HUES6 (cell line): Measurements from ENCODE around the gene PODNL1.

Experiments
- H3K27ac ChIP-seq: 2 replicates; pipeline ENCODE4 v1.7.0; 2013; ENCODE audit warnings: low read depth, mild to moderate bottlenecking, low read length, inconsistent platforms
- H3K27me3 ChIP-seq: 2 replicates; pipeline ENCODE4 v1.6.1; 2013; ENCODE audit warnings: low read length; ENCODE audit not compliant: control insufficient read depth, insufficient read depth
- H3K36me3 ChIP-seq: 2 replicates; pipeline ENCODE4 v1.6.1; 2013; ENCODE audit warnings: low read length; ENCODE audit not compliant: control insufficient read depth, insufficient read depth
- H3K4me1 ChIP-seq: 2 replicates; pipeline ENCODE4 v1.6.1; 2013; ENCODE audit warnings: low read length; ENCODE audit not compliant: control insufficient read depth, insufficient read depth
- H3K4me3 ChIP-seq: 2 replicates; pipeline ENCODE4 v1.5.1; 2013; ENCODE audit warnings: low read depth, low read length
- H3K9ac ChIP-seq: one replicate; pipeline ENCODE4 v1.6.1; 2013; ENCODE audit warnings: mild to moderate bottlenecking, low read length
- H3K9me3 ChIP-seq: 2 replicates; pipeline ENCODE4 v1.6.1; 2013; ENCODE audit warnings: low read depth, low read length; ENCODE audit not compliant: control insufficient read depth, insufficient read depth

Gene PODNL1

GRCh38 chr19:13938301-13939064, at the start of gene PODNL1:
PODNL1 (minus strand) TSS chr19:13938417; CDS start chr19:13938181, 236 bp downstream.
- Histone ChIP-seq H3K27ac (no peak within 1 kb of the TSS), H3K27me3 (peaks cover 3% of the 10 kb centered on the region; the same call in 1 of the 2 replicates), H3K4me1 (peaks cover 19% of the 10 kb centered on the region), H3K36me3 (no peaks in the 10 kb centered on the region), H3K9ac (no peak within 1 kb of the TSS), H3K9me3 (peaks cover 3% of the 10 kb centered on the region; the same call in 1 of the 2 replicates), H3K4me3 (peak within 1 kb of the TSS; percentile 14; the same call in 1 of the 2 replicates)

GRCh38 chr19:13987101-13987890, 49.1 kb upstream of the PODNL1 start:
- no peaks in the 10 kb centered on the region for H3K27me3 ChIP-seq
- no peaks in the 10 kb centered on the region for H3K9me3 ChIP-seq
- H3K4me1 ChIP-seq, result peaks cover 49% of the 10 kb centered on the region
- H3K4me3 ChIP-seq, result no peak overlapping the region
- peak overlapping the region; percentile 89 for H3K27ac ChIP-seq
- peaks cover 12% of the 10 kb centered on the region; the same call in 1 of the 2 replicates for H3K36me3 ChIP-seq
- peak overlapping the region; percentile 21 for H3K9ac ChIP-seq

- H3K27ac ChIP-seq, result peak overlapping the region; percentile 89
Observed at GRCh38 chr19:13986348-13986904, 48.2 kb upstream of the PODNL1 start.

GRCh38 chr19:13985771-13986347, 47.6 kb upstream of the PODNL1 start:
- Histone ChIP-seq H3K9ac (peak overlapping the region; percentile 74), H3K4me3 (peak overlapping the region; percentile 32), H3K27me3 (no peaks in the 10 kb centered on the region), H3K9me3 (no peaks in the 10 kb centered on the region), H3K27ac (peak overlapping the region; percentile 89), H3K4me1 (peaks cover 49% of the 10 kb centered on the region), H3K36me3 (peaks cover 5% of the 10 kb centered on the region; the same call in 1 of the 2 replicates)

More at GRCh38 chr19:13986348-13986904, 48.2 kb upstream of the PODNL1 start:
- no peaks in the 10 kb centered on the region for H3K27me3 ChIP-seq
- H3K9me3 ChIP-seq, result no peaks in the 10 kb centered on the region
- H3K36me3 ChIP-seq, result peaks cover 9% of the 10 kb centered on the region; the same call in 1 of the 2 replicates
- H3K4me1 ChIP-seq, result peaks cover 49% of the 10 kb centered on the region
- peak overlapping the region; percentile 32 for H3K4me3 ChIP-seq
- peak overlapping the region; percentile 74 for H3K9ac ChIP-seq

GRCh38 chr19:13984875-13985741, 46.9 kb upstream of the PODNL1 start:
- no peak overlapping the region for H3K4me3 ChIP-seq
- H3K27ac ChIP-seq, result peak overlapping the region; percentile 89
- peaks cover 49% of the 10 kb centered on the region for H3K4me1 ChIP-seq
- no peak overlapping the region for H3K9ac ChIP-seq
- H3K9me3 ChIP-seq, result no peaks in the 10 kb centered on the region
- no peaks in the 10 kb centered on the region for H3K27me3 ChIP-seq
- peaks cover 4% of the 10 kb centered on the region; the same call in 1 of the 2 replicates for H3K36me3 ChIP-seq

GRCh38 chr19:13984186-13984585, 46.0 kb upstream of the PODNL1 start:
- no peak overlapping the region for H3K27ac ChIP-seq
- H3K4me1 ChIP-seq, result peaks cover 49% of the 10 kb centered on the region
- no peaks in the 10 kb centered on the region for H3K9me3 ChIP-seq
- no peak overlapping the region for H3K4me3 ChIP-seq
- H3K36me3 ChIP-seq, result peaks cover 4% of the 10 kb centered on the region; the same call in 1 of the 2 replicates
- H3K9ac ChIP-seq, result no peak overlapping the region
- H3K27me3 ChIP-seq, result no peaks in the 10 kb centered on the region

GRCh38 chr19:13983213-13983889, 45.1 kb upstream of the PODNL1 start:
- H3K9ac ChIP-seq, result no peak overlapping the region
- no peaks in the 10 kb centered on the region for H3K27me3 ChIP-seq
- H3K9me3 ChIP-seq, result no peaks in the 10 kb centered on the region
- peaks cover 4% of the 10 kb centered on the region; the same call in 1 of the 2 replicates for H3K36me3 ChIP-seq
- peaks cover 47% of the 10 kb centered on the region for H3K4me1 ChIP-seq
- no peak overlapping the region for H3K4me3 ChIP-seq
- no peak overlapping the region for H3K27ac ChIP-seq

- H3K27me3 ChIP-seq, result no peaks in the 10 kb centered on the region
- no peaks in the 10 kb centered on the region for H3K9me3 ChIP-seq
- no peak overlapping the region for H3K9ac ChIP-seq
- peaks cover 51% of the 10 kb centered on the region for H3K4me1 ChIP-seq
- peaks cover 4% of the 10 kb centered on the region; the same call in 1 of the 2 replicates for H3K36me3 ChIP-seq
- H3K27ac ChIP-seq, result no peak overlapping the region
- H3K4me3 ChIP-seq, result no peak overlapping the region
Observed at GRCh38 chr19:13982773-13983172, 44.6 kb upstream of the PODNL1 start.

- no peak overlapping the region for H3K9ac ChIP-seq
Observed at GRCh38 chr19:13981988-13982501, 43.8 kb upstream of the PODNL1 start.

More at GRCh38 chr19:13981988-13982501, 43.8 kb upstream of the PODNL1 start:
- Histone ChIP-seq H3K27ac (no peak overlapping the region), H3K4me3 (no peak overlapping the region), H3K4me1 (peaks cover 45% of the 10 kb centered on the region), H3K36me3 (peaks cover 4% of the 10 kb centered on the region; the same call in 1 of the 2 replicates), H3K27me3 (no peaks in the 10 kb centered on the region), H3K9me3 (no peaks in the 10 kb centered on the region)
